ENCODE measurements around the gene UTP14C.

GRCh38 chr13:52016296-52016695 lies 8.2 kb upstream of the UTP14C start:
- TF ChIP-seq CTCF (IDR thresholded peaks at IDR 0.05; ENCODE audit: low read depth, low read length, missing input control) (no peak), YY1 (IDR thresholded peaks at IDR 0.05) (no peak), RAD21 (IDR thresholded peaks at IDR 0.05) (no peak), MAX (IDR thresholded peaks at IDR 0.05) (no peak), ZBTB33 (IDR thresholded peaks at IDR 0.05) (no peak), RXRA (IDR thresholded peaks at IDR 0.05) (no peak), REST (IDR thresholded peaks at IDR 0.05) (no peak), SP1 (IDR thresholded peaks at IDR 0.05) (no peak), ATF3 (IDR thresholded peaks at IDR 0.05) (no peak), TAF1 (conservative IDR thresholded peaks at IDR 0.05) (no peak), NR2F2 (IDR thresholded peaks at IDR 0.05) (no peak), HNF4G (IDR thresholded peaks at IDR 0.05) (no peak), EGR1 (IDR thresholded peaks at IDR 0.05; ENCODE audit: low read depth in 2 of 2) (no peak), JUND (IDR thresholded peaks at IDR 0.05) (no peak)
